SK-N-SH (cell line): ENCODE results near the gene PXDC1. TPM values are rescaled to one million over a fixed set of nuclear protein-coding genes. Genes with fewer than 3 reads are reported as not detected.

Experiments used
- CTCF ChIA-PET: fragments of 300-600, 350-600 bp; formaldehyde crosslinking; extraction: SDS; loops from one replicate; lab custom pipeline; 2021; lab: Yijun Ruan, JAX
- POLR2A ChIA-PET: fragments of 350-600 bp; sonication (Branson Sonifier 250); formaldehyde crosslinking; extraction: SDS; loops from one replicate; lab custom pipeline; 2020; ENCODE audit warnings: antibody characterized with exemption, inconsistent platforms; lab: Yijun Ruan, JAX
- DNase-seq: peaks from one replicate; pipeline ENCODE4 v3.0.0; 2012
- H2AFZ ChIP-seq: fragments of 200-600 bp; sonication (generic); 2 replicates; pipeline ENCODE4 v1.8.1; 2016; ENCODE audit warnings: antibody characterized with exemption, mild to moderate bottlenecking, low read depth
- H3F3A ChIP-seq: fragments of 200-600 bp; sonication (generic); replicated peaks from 2 replicates; pipeline ENCODE3; 2016; ENCODE audit warnings: antibody characterized with exemption, mild to moderate bottlenecking; ENCODE audit not compliant: insufficient read depth
- H3K27ac ChIP-seq, 2 experiments: fragments of 200-500 bp in 1 of 2; fragments of 200-600 bp in 1 of 2; sonication (Bioruptor generic) in 1 of 2; sonication (generic), shearing (Covaris generic) in 1 of 2; 2 replicates each; pipeline versions ENCODE4 v1.5.1 to v1.6.1; 2014 to 2016; ENCODE audit warnings: low read depth in 2 of 2, inconsistent platforms in 1 of 2, low read length in 1 of 2, mild to moderate bottlenecking in 1 of 2, mixed read lengths in 1 of 2
- H3K27me3 ChIP-seq: fragments of 200-600 bp; sonication (generic), shearing (Covaris generic); 2 replicates; pipeline ENCODE4 v1.6.1; 2016; ENCODE audit warnings: mixed run types; ENCODE audit not compliant: insufficient read depth
- H3K36me3 ChIP-seq, 2 experiments: fragments of 200-500 bp in 1 of 2; fragments of 200-600 bp in 1 of 2; sonication (Bioruptor generic) in 1 of 2; sonication (generic) in 1 of 2; replicated peaks in 1 of 2; 2 replicates each; pipeline versions ENCODE3 to v1.5.1; 2014 to 2016; ENCODE audit warnings: low read length in 1 of 2, mild to moderate bottlenecking in 1 of 2; ENCODE audit not compliant: insufficient read depth in 2 of 2, control insufficient read depth in 1 of 2
- H3K4me1 ChIP-seq, 2 experiments: fragments of 200-500 bp in 1 of 2; fragments of 200-600 bp in 1 of 2; sonication (Bioruptor generic) in 1 of 2; sonication (generic), shearing (Covaris generic) in 1 of 2; 2 replicates each; pipeline versions ENCODE4 v1.5.1 to v1.6.1; 2014 to 2016; ENCODE audit warnings: low read depth in 1 of 2, low read length in 1 of 2, mixed run types in 1 of 2; ENCODE audit not compliant: insufficient read depth in 2 of 2, control insufficient read depth in 1 of 2
- H3K4me2 ChIP-seq: fragments of 200-600 bp; sonication (generic), shearing (Covaris generic); 2 replicates; pipeline ENCODE4 v1.6.1; 2017; ENCODE audit warnings: mixed run types
- H3K4me3 ChIP-seq, 2 experiments: fragments of 200-500 bp in 1 of 2; fragments of 200-600 bp in 1 of 2; sonication (Bioruptor generic) in 1 of 2; sonication (generic), shearing (Covaris generic) in 1 of 2; 2 replicates each; pipeline versions ENCODE4 v1.5.1 to v1.8.1; 2014 to 2016; ENCODE audit warnings: low read depth in 2 of 2, inconsistent platforms in 1 of 2, low read length in 1 of 2, mild to moderate bottlenecking in 1 of 2, mixed read lengths in 1 of 2, moderate library complexity in 1 of 2
- H3K79me2 ChIP-seq: fragments of 200-600 bp; sonication (generic); 2 replicates; pipeline ENCODE4 v1.8.1; 2017; ENCODE audit warnings: mild to moderate bottlenecking; ENCODE audit not compliant: insufficient read depth
- H3K9ac ChIP-seq: fragments of 200-600 bp; sonication (generic); 2 replicates; pipeline ENCODE4 v1.6.1; 2017; ENCODE audit warnings: mixed run types
- H3K9me2 ChIP-seq: fragments of 200-600 bp; sonication (generic); 2 replicates; pipeline ENCODE4 v1.6.1; 2017; ENCODE audit warnings: mixed run types
- H3K9me3 ChIP-seq: fragments of 200-600 bp; sonication (generic); 2 replicates; pipeline ENCODE4 v1.6.1; 2017; ENCODE audit warnings: mixed run types, mild to moderate bottlenecking, moderate library complexity
- H4K20me1 ChIP-seq: fragments of 200-600 bp; sonication (generic); 2 replicates; pipeline ENCODE4 v1.6.1; 2017; ENCODE audit warnings: mild to moderate bottlenecking, mixed run types; ENCODE audit not compliant: insufficient read depth
- CHD2 ChIP-seq: fragments of 150-350 bp; IDR thresholded peaks from 2 replicates; pipeline ENCODE4 v1.6.1; 2018; ENCODE audit warnings: low read length; ENCODE audit not compliant: partially characterized antibody
- FOSL2 ChIP-seq: IDR thresholded peaks from 2 replicates; pipeline ENCODE4 v1.4.0; 2012; ENCODE audit warnings: low read depth, mild to moderate bottlenecking, moderate library complexity, borderline replicate concordance
- FOXJ3 ChIP-seq: sonication (generic); formaldehyde crosslinking; IDR thresholded peaks from 2 replicates; pipeline ENCODE4 v1.5.1; 2020; ENCODE audit warnings: mild to moderate bottlenecking, missing genetic modification reagents
- FOXM1 ChIP-seq: IDR thresholded peaks from 2 replicates; pipeline ENCODE4 v1.4.0; 2012; ENCODE audit warnings: low read depth, mild to moderate bottlenecking
- JUND ChIP-seq: IDR thresholded peaks from 2 replicates; pipeline ENCODE4 v1.4.0; 2012
- POLR2AphosphoS5 ChIP-seq: IDR thresholded peaks from 2 replicates; pipeline ENCODE4 v1.6.1; 2012; ENCODE audit warnings: low read depth, low read length
- RCOR1 ChIP-seq: fragments of 150-350 bp; IDR thresholded peaks from 2 replicates; pipeline ENCODE4 v1.6.1; 2017; ENCODE audit warnings: antibody characterized with exemption, low read length
- RFX5 ChIP-seq: IDR thresholded peaks from 2 replicates; pipeline ENCODE4 v1.6.1; 2012; ENCODE audit warnings: mild to moderate bottlenecking, improper control_type of control experiment, low read length
- SIN3A ChIP-seq: IDR thresholded peaks from 2 replicates; pipeline ENCODE4 v1.6.1; 2012; ENCODE audit warnings: low read depth, mild to moderate bottlenecking, low read length, moderate library complexity, borderline replicate concordance
- SMC3 ChIP-seq: IDR thresholded peaks from 2 replicates; pipeline ENCODE4 v1.6.1; 2012; ENCODE audit warnings: low read depth, low read length, improper control_type of control experiment
- TAF1 ChIP-seq: IDR thresholded peaks from 2 replicates; pipeline ENCODE4 v1.6.1; 2012; ENCODE audit warnings: low read depth, mild to moderate bottlenecking, low read length, moderate library complexity, borderline replicate concordance
- WGBS: methylation state at CpG from one replicate; pipeline ENCODE4 v1.1.6; 2017; ENCODE audit warnings: low lambda C conversion rate; 5-methylcytosine and 5-hydroxymethylcytosine counted together
- polyA plus RNA-seq, 3 experiments: library from polyadenylated mRNA; depleted of rRNA; stranded (reverse); fragments of >200 nt; gene quantifications; 2 replicates each; pipeline ENCODE4 v1.2.3, GENCODE V29; 2012
- TF ChIP-seq, protein P1 (sequence below): IDR thresholded peaks from 2 replicates; pipeline ENCODE4; 2012
- TF ChIP-seq, protein P2 (sequence below): IDR thresholded peaks from 2 replicates; pipeline ENCODE4 v1.4.0; 2012; ENCODE audit warnings: low read depth, borderline replicate concordance
- TF ChIP-seq, protein P3 (sequence below): fragments of 200-600 bp; sonication (generic); IDR thresholded peaks from 2 replicates; pipeline ENCODE4 v1.6.1; 2017; ENCODE audit warnings: antibody characterized with exemption, mild to moderate bottlenecking, moderate library complexity

Gene PXDC1
- polyA plus RNA-seq, 1 of the 3 experiments (the other 2 are of a cell fraction): 14.1 TPM

DNA sequence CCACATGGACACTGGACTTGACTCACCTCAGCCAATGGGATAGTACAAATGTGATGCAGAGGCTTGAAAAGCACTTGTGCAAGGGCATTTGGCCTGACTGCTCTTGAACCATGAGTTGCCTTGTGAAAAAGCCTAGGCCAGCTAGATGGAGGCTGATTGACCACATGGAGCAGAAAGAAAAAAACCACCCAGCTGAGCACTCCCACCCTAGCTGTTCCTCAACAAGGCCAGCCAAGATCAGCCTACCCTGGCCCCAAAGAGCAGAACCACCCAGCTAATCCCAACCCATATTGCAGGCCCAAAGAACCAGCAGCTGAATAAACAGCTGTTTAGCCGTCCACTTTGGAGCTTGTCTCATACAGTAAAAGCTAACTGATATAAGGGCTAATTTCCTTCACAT, 36.7 kb downstream of the PXDC1 start:
- no peaks in the 10 kb centered on the region for H3K4me1 ChIP-seq
- TF ChIP-seq, protein P1, sequence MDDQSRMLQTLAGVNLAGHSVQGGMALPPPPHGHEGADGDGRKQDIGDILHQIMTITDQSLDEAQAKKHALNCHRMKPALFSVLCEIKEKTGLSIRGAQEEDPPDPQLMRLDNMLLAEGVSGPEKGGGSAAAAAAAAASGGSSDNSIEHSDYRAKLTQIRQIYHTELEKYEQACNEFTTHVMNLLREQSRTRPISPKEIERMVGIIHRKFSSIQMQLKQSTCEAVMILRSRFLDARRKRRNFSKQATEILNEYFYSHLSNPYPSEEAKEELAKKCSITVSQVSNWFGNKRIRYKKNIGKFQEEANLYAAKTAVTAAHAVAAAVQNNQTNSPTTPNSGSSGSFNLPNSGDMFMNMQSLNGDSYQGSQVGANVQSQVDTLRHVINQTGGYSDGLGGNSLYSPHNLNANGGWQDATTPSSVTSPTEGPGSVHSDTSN: no peak
- TF ChIP-seq SMC3: no peak
- TF ChIP-seq, protein P2, sequence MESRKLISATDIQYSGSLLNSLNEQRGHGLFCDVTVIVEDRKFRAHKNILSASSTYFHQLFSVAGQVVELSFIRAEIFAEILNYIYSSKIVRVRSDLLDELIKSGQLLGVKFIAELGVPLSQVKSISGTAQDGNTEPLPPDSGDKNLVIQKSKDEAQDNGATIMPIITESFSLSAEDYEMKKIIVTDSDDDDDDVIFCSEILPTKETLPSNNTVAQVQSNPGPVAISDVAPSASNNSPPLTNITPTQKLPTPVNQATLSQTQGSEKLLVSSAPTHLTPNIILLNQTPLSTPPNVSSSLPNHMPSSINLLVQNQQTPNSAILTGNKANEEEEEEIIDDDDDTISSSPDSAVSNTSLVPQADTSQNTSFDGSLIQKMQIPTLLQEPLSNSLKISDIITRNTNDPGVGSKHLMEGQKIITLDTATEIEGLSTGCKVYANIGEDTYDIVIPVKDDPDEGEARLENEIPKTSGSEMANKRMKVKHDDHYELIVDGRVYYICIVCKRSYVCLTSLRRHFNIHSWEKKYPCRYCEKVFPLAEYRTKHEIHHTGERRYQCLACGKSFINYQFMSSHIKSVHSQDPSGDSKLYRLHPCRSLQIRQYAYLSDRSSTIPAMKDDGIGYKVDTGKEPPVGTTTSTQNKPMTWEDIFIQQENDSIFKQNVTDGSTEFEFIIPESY: no peak
- no peak for TF ChIP-seq RFX5
- TF ChIP-seq, all 33 proteins: peak for 0
- Histone ChIP-seq H3K79me2 (no peaks in the 10 kb centered on the region), H3F3A (no peaks in the 10 kb centered on the region), H3K9ac (no peak overlapping the region), H2AFZ (no peak overlapping the region), H3K4me2 (no peak overlapping the region), H3K9me3 (no peaks in the 10 kb centered on the region), H3K36me3 (peaks cover 0 to 12% of the 10 kb centered on the region in 2 experiments), H3K9me2 (no peaks in the 10 kb centered on the region), H4K20me1 (no peaks in the 10 kb centered on the region), H3K4me3 (no peak overlapping the region), H3K27ac (no peak overlapping the region), H3K27me3 (no peaks in the 10 kb centered on the region)
- ChIA-PET POLR2A (no interaction called here), CTCF (interaction anchor here (1.0 kb wide), 2 partner anchors 303 to 435 kb away, joined by 3 read pairs; no protein-coding TSS in a partner anchor)
- 88% methylated on average over 1 of the region's 1 CpG for WGBS
- no peak for DNase-seq

DNA sequence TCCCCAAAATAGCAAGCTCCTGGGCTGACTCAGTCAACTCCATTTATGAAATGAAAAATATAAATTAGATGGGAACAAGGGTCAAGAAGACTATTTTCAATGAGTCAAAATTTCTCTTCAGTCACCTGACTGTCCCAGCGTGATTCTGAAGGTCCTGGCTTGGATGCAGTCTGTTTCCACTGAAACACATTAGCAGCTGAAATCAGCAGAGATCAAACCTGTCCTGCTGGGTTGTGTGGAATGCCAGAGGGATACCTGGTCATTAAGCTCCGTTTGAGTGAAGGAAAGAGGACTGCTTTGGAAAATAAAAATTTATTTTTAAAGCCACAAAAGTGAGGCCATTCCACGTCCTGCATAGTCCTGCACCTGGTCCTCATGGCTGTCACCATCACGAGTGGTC, 37.4 kb downstream of the PXDC1 start:
- WGBS: 77% methylated on average over 4 of the region's 4 CpGs
- no peaks in the 10 kb centered on the region for H3K27me3 ChIP-seq
- H3K4me2 ChIP-seq: no peak overlapping the region
- no peak overlapping the region for H3K27ac ChIP-seq
- TF ChIP-seq, protein P3, sequence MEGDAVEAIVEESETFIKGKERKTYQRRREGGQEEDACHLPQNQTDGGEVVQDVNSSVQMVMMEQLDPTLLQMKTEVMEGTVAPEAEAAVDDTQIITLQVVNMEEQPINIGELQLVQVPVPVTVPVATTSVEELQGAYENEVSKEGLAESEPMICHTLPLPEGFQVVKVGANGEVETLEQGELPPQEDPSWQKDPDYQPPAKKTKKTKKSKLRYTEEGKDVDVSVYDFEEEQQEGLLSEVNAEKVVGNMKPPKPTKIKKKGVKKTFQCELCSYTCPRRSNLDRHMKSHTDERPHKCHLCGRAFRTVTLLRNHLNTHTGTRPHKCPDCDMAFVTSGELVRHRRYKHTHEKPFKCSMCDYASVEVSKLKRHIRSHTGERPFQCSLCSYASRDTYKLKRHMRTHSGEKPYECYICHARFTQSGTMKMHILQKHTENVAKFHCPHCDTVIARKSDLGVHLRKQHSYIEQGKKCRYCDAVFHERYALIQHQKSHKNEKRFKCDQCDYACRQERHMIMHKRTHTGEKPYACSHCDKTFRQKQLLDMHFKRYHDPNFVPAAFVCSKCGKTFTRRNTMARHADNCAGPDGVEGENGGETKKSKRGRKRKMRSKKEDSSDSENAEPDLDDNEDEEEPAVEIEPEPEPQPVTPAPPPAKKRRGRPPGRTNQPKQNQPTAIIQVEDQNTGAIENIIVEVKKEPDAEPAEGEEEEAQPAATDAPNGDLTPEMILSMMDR: no peak
- TF ChIP-seq JUND: no peak
- TF ChIP-seq RCOR1: no peak
- TF ChIP-seq FOXM1: no peak
- no peak for TF ChIP-seq POLR2AphosphoS5
- no peak for TF ChIP-seq FOSL2
- no peak for TF ChIP-seq SIN3A
- no peak for TF ChIP-seq CHD2
- no peak for TF ChIP-seq TAF1
- no peak for TF ChIP-seq FOXJ3
- DNase-seq: no peak
- H3F3A ChIP-seq: no peaks in the 10 kb centered on the region
- ChIA-PET POLR2A (no interaction called here), CTCF (interaction anchor here (1.0 kb wide), 1 partner anchor 303 kb away, joined by 3 read pairs; no protein-coding TSS in a partner anchor)
- H3K36me3 ChIP-seq: peaks cover 0 to 12% of the 10 kb centered on the region in 2 experiments
- no peak overlapping the region for H3K9ac ChIP-seq
- H3K9me3 ChIP-seq: no peaks in the 10 kb centered on the region
- H3K9me2 ChIP-seq: no peaks in the 10 kb centered on the region
- H3K4me3 ChIP-seq: no peak overlapping the region
- H3K4me1 ChIP-seq: no peaks in the 10 kb centered on the region
- no peak overlapping the region for H2AFZ ChIP-seq
- no peaks in the 10 kb centered on the region for H4K20me1 ChIP-seq
- no peaks in the 10 kb centered on the region for H3K79me2 ChIP-seq
